DND-41 (cell line): Measurements from ENCODE around the gene SPRR3.

Source experiments
- ATAC-seq: fragments of 200-7000 bp; cut with Tn5 transposase; 3 replicates; pipeline ENCODE4 v1.9.1; 2021; ENCODE audit warnings: low read depth; ENCODE audit not compliant: insufficient read depth
- DNase-seq: peaks from one replicate; pipeline ENCODE4 v3.0.0-alpha.2; 2020
- H2AFZ ChIP-seq: 2 replicates; pipeline ENCODE4 v1.6.0; 2012; ENCODE audit warnings: low read depth, low read length
- H3K27ac ChIP-seq: 2 replicates; pipeline ENCODE4 v1.5.1; 2012; ENCODE audit warnings: low read length, inconsistent platforms
- H3K27me3 ChIP-seq: fragments of 200-600 bp; sonication (generic); 2 replicates; pipeline ENCODE4 v1.6.0; 2012; ENCODE audit warnings: low read length, mild to moderate bottlenecking, inconsistent platforms; ENCODE audit not compliant: insufficient read depth, poor library complexity
- H3K36me3 ChIP-seq: 2 replicates; pipeline ENCODE4 v1.5.1; 2012; ENCODE audit warnings: low read length, inconsistent platforms; ENCODE audit not compliant: insufficient read depth
- H3K4me1 ChIP-seq: 2 replicates; pipeline ENCODE4 v1.5.1; 2012; ENCODE audit warnings: mild to moderate bottlenecking, low read length; ENCODE audit not compliant: insufficient read depth
- H3K4me2 ChIP-seq: 2 replicates; pipeline ENCODE4 v1.6.0; 2012; ENCODE audit warnings: mild to moderate bottlenecking, moderate library complexity, low read length, inconsistent platforms; ENCODE audit not compliant: insufficient read depth
- H3K4me3 ChIP-seq, 2 experiments: fragments of 200-600 bp in 1 of 2; shearing (Covaris generic) in 1 of 2; 2 replicates each; pipeline ENCODE4 v1.5.1; 2012 to 2016; ENCODE audit warnings: inconsistent platforms in 2 of 2, low read length in 2 of 2, mild to moderate bottlenecking in 2 of 2, low read depth in 1 of 2, moderate library complexity in 1 of 2
- H3K79me2 ChIP-seq: 2 replicates; pipeline ENCODE4 v1.6.0; 2012; ENCODE audit warnings: low read length, inconsistent platforms; ENCODE audit not compliant: insufficient read depth
- H3K9ac ChIP-seq: 2 replicates; pipeline ENCODE4 v1.6.0; 2012; ENCODE audit warnings: low read depth, mild to moderate bottlenecking, inconsistent platforms, low read length, moderate library complexity
- H3K9me3 ChIP-seq: 2 replicates; pipeline ENCODE4 v1.5.1; 2012; ENCODE audit warnings: low read length, moderate library complexity, mild to moderate bottlenecking, inconsistent platforms; ENCODE audit not compliant: insufficient read depth, severe bottlenecking
- H4K20me1 ChIP-seq: 2 replicates; pipeline ENCODE4 v1.6.0; 2012; ENCODE audit warnings: low read length; ENCODE audit not compliant: insufficient read depth
- CTCF ChIP-seq: IDR thresholded peaks from 2 replicates; pipeline ENCODE4 v1.5.1; 2012; ENCODE audit warnings: borderline replicate concordance, low read length, moderate library complexity, mild to moderate bottlenecking; ENCODE audit not compliant: poor library complexity, severe bottlenecking; ENCODE audit errors: extremely low read depth
- EZH2 ChIP-seq: IDR thresholded peaks from 3 replicates; pipeline ENCODE4 v1.6.1; 2012; ENCODE audit warnings: borderline replicate concordance, low read depth, mild to moderate bottlenecking, moderate library complexity, low read length, inconsistent platforms; ENCODE audit not compliant: severe bottlenecking

SPRR3 gene

DNA sequence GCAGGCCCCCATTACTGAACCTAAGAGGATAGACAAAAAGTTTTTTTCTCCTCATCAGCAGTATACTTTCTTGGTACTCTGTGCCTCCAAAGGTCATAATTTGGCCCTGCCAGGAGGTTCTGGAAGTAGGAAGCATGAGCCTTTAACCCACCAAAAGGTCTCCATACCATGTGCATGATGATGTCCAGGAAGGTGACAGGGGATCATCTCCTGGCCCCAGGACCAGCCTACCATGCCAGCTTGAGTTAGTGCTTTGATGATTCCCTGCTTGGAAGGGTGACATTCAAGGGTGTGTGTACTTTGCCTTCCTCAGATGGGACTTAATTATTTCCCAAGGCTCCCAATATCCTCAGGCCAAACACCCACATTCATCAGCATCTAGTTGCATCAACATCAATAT is 23.9 kb upstream of the SPRR3 start:
- Histone ChIP-seq H3K27me3 (peaks cover 6% of the 10 kb centered on the region), H3K4me3 (no peak overlapping the region), H4K20me1 (no peaks in the 10 kb centered on the region), H3K36me3 (no peaks in the 10 kb centered on the region), H2AFZ (no peak overlapping the region), H3K79me2 (no peaks in the 10 kb centered on the region), H3K4me2 (no peak overlapping the region), H3K9ac (no peak overlapping the region), H3K9me3 (no peaks in the 10 kb centered on the region), H3K27ac (no peak overlapping the region), H3K4me1 (no peaks in the 10 kb centered on the region)
- TF ChIP-seq CTCF: no peak
- DNase-seq (no peak), ATAC-seq (no peak)

- TF ChIP-seq CTCF (no peak), EZH2 (no peak)
- no peak for ATAC-seq
Measured at GRCh38 chr1:152980676-152981075, 20.9 kb upstream of the SPRR3 start.

GRCh38 chr1:152981146-152981871 is 20.2 kb upstream of the SPRR3 start:
- Histone ChIP-seq H3K4me2 (no peak overlapping the region), H3K4me3 (no peak overlapping the region), H3K79me2 (no peaks in the 10 kb centered on the region), H2AFZ (no peak overlapping the region), H3K27ac (no peak overlapping the region), H3K9ac (no peak overlapping the region), H3K36me3 (no peaks in the 10 kb centered on the region), H3K9me3 (no peaks in the 10 kb centered on the region), H4K20me1 (no peaks in the 10 kb centered on the region), H3K27me3 (peaks cover 8% of the 10 kb centered on the region), H3K4me1 (no peaks in the 10 kb centered on the region)
- TF ChIP-seq CTCF (no peak), EZH2 (no peak)
- ATAC-seq (no peak), DNase-seq (no peak)

More at GRCh38 chr1:152980676-152981075, 20.9 kb upstream of the SPRR3 start:
- H3K4me1 ChIP-seq: no peaks in the 10 kb centered on the region
- H3K27me3 ChIP-seq: peaks cover 8% of the 10 kb centered on the region
- H4K20me1 ChIP-seq: no peaks in the 10 kb centered on the region
- no peak overlapping the region for H3K4me2 ChIP-seq
- no peak for DNase-seq
- H2AFZ ChIP-seq: no peak overlapping the region
- H3K4me3 ChIP-seq: no peak overlapping the region
- H3K36me3 ChIP-seq: no peaks in the 10 kb centered on the region
- no peak overlapping the region for H3K27ac ChIP-seq
- H3K9ac ChIP-seq: no peak overlapping the region
- H3K9me3 ChIP-seq: no peaks in the 10 kb centered on the region
- no peaks in the 10 kb centered on the region for H3K79me2 ChIP-seq
